HEK293 (cell line): ENCODE measurements around the gene AP1S2.

Experiments
- CTCF ChIA-PET: fragments of 350-600 bp; formaldehyde crosslinking; extraction: SDS; loops from one replicate; lab custom pipeline; 2021; ENCODE audit warnings: antibody characterized with exemption; lab: Yijun Ruan, JAX
- POLR2A ChIA-PET: fragments of 300-600 bp; formaldehyde crosslinking; extraction: SDS; loops from one replicate; lab custom pipeline; 2020; ENCODE audit warnings: antibody characterized with exemption, inconsistent platforms; lab: Yijun Ruan, JAX
- H3K27ac ChIP-seq: fragments of 200-500 bp; sonication (Bioruptor generic); 2 replicates; pipeline ENCODE4 v1.5.1; 2014; ENCODE audit warnings: low read depth, low read length, control low read depth, inconsistent platforms; ENCODE audit errors: extremely low read depth
- H3K36me3 ChIP-seq, 2 experiments: fragments of 200-500 bp in 1 of 2; sonication (Bioruptor generic) in 1 of 2; 1 replicate in 1 of 2; 2 replicates in 1 of 2; pipeline ENCODE4 v1.5.1; 2014 to 2017; ENCODE audit warnings: inconsistent platforms in 2 of 2, low read length in 2 of 2; ENCODE audit not compliant: control insufficient read depth in 2 of 2, insufficient read depth in 1 of 2
- H3K4me1 ChIP-seq: fragments of 200-500 bp; sonication (Bioruptor generic); 2 replicates; pipeline ENCODE4 v1.5.1; 2014; ENCODE audit warnings: mild to moderate bottlenecking, low read length, inconsistent platforms; ENCODE audit not compliant: control insufficient read depth, insufficient read depth
- H3K4me3 ChIP-seq: 2 replicates; pipeline ENCODE4 v1.5.1; 2011; ENCODE audit warnings: low read depth, mild to moderate bottlenecking, control low read depth, low read length, moderate library complexity
- H3K9me3 ChIP-seq: fragments of 200-500 bp; sonication (Bioruptor generic); 2 replicates; pipeline ENCODE4 v1.5.1; 2014; ENCODE audit warnings: low read depth, low read length, inconsistent platforms; ENCODE audit not compliant: control insufficient read depth, insufficient read depth
- BCL11A ChIP-seq: fragments of 450-650 bp; formaldehyde crosslinking; IDR thresholded peaks from 2 replicates; pipeline ENCODE4 v1.5.1; 2016; ENCODE audit warnings: low read depth, missing biosample characterization, missing genetic modification characterization
- BCL11B ChIP-seq: fragments of 450-650 bp; formaldehyde crosslinking; IDR thresholded peaks from 2 replicates; pipeline ENCODE4 v1.5.1; 2016; ENCODE audit warnings: low read depth, missing biosample characterization, missing genetic modification characterization
- REPIN1 ChIP-seq: fragments of 450-650 bp; formaldehyde crosslinking; IDR thresholded peaks from 2 replicates; pipeline ENCODE4 v1.5.1; 2017; ENCODE audit warnings: missing biosample characterization, missing genetic modification characterization, low read depth
- SCRT1 ChIP-seq: fragments of 450-650 bp; formaldehyde crosslinking; IDR thresholded peaks from 2 replicates; pipeline ENCODE4 v1.5.1; 2016; ENCODE audit warnings: missing biosample characterization, missing genetic modification characterization, borderline replicate concordance
- ZBTB6 ChIP-seq: fragments of 450-650 bp; formaldehyde crosslinking; IDR thresholded peaks from 2 replicates; pipeline ENCODE4 v1.5.1; 2017; ENCODE audit warnings: missing biosample characterization, missing genetic modification characterization
- ZFP69B ChIP-seq: fragments of 450-650 bp; formaldehyde crosslinking; IDR thresholded peaks from 2 replicates; pipeline ENCODE4 v1.5.1; 2016; ENCODE audit warnings: missing biosample characterization, missing genetic modification characterization
- ZNF140 ChIP-seq: fragments of 450-650 bp; formaldehyde crosslinking; IDR thresholded peaks from 2 replicates; pipeline ENCODE4 v1.5.1; 2016; ENCODE audit warnings: missing biosample characterization, missing genetic modification characterization
- ZNF174 ChIP-seq: fragments of 450-650 bp; formaldehyde crosslinking; IDR thresholded peaks from 2 replicates; pipeline ENCODE4 v1.5.0; 2017; ENCODE audit warnings: missing biosample characterization, mild to moderate bottlenecking, missing genetic modification characterization
- ZNF221 ChIP-seq: fragments of 450-650 bp; formaldehyde crosslinking; IDR thresholded peaks from 2 replicates; pipeline ENCODE4 v1.5.1; 2017; ENCODE audit warnings: missing biosample characterization, missing genetic modification characterization, borderline replicate concordance
- ZNF239 ChIP-seq: fragments of 450-650 bp; formaldehyde crosslinking; IDR thresholded peaks from 2 replicates; pipeline ENCODE4 v1.5.1; 2016; ENCODE audit warnings: missing biosample characterization, missing genetic modification characterization
- ZNF433 ChIP-seq: fragments of 450-650 bp; formaldehyde crosslinking; IDR thresholded peaks from 2 replicates; pipeline ENCODE4 v1.5.1; 2016; ENCODE audit warnings: missing biosample characterization, missing genetic modification characterization, low read depth
- ZNF518A ChIP-seq: fragments of 450-650 bp; formaldehyde crosslinking; conservative IDR thresholded peaks from 2 replicates; pipeline ENCODE4 v1.5.1; 2016; ENCODE audit warnings: low read depth, missing biosample characterization, missing genetic modification characterization
- ZNF529 ChIP-seq: fragments of 450-650 bp; formaldehyde crosslinking; IDR thresholded peaks from 2 replicates; pipeline ENCODE4 v1.5.1; 2017; ENCODE audit warnings: missing genetic modification characterization, missing biosample characterization; ENCODE audit not compliant: insufficient replicate concordance
- ZNF747 ChIP-seq: fragments of 450-650 bp; formaldehyde crosslinking; IDR thresholded peaks from 2 replicates; pipeline ENCODE4 v1.5.1; 2016; ENCODE audit warnings: missing biosample characterization, missing genetic modification characterization
- ZSCAN16 ChIP-seq: fragments of 450-650 bp; formaldehyde crosslinking; IDR thresholded peaks from 2 replicates; pipeline ENCODE4 v1.5.1; 2016; ENCODE audit warnings: missing biosample characterization, missing genetic modification characterization
- TF ChIP-seq, protein P1 (sequence below): fragments of 450-650 bp; formaldehyde crosslinking; IDR thresholded peaks from 2 replicates; pipeline ENCODE4 v1.5.1; 2016; ENCODE audit warnings: missing biosample characterization, missing genetic modification characterization
- TF ChIP-seq, protein P2 (sequence below): fragments of 450-650 bp; formaldehyde crosslinking; IDR thresholded peaks from 2 replicates; pipeline ENCODE4 v1.5.1; 2016; ENCODE audit warnings: missing biosample characterization, missing genetic modification characterization

The AP1S2 gene

GRCh38 chrX:15882704-15883539, 28.3 kb upstream of the AP1S2 start:
- no peaks in the 10 kb centered on the region for H3K36me3 ChIP-seq
- no peak for TF ChIP-seq REPIN1
- TF ChIP-seq SCRT1, result no peak
- TF ChIP-seq ZNF518A (tag by site-specific recombination), result no peak
- TF ChIP-seq ZNF140 (tag by site-specific recombination), result no peak
- TF ChIP-seq, protein P1, sequence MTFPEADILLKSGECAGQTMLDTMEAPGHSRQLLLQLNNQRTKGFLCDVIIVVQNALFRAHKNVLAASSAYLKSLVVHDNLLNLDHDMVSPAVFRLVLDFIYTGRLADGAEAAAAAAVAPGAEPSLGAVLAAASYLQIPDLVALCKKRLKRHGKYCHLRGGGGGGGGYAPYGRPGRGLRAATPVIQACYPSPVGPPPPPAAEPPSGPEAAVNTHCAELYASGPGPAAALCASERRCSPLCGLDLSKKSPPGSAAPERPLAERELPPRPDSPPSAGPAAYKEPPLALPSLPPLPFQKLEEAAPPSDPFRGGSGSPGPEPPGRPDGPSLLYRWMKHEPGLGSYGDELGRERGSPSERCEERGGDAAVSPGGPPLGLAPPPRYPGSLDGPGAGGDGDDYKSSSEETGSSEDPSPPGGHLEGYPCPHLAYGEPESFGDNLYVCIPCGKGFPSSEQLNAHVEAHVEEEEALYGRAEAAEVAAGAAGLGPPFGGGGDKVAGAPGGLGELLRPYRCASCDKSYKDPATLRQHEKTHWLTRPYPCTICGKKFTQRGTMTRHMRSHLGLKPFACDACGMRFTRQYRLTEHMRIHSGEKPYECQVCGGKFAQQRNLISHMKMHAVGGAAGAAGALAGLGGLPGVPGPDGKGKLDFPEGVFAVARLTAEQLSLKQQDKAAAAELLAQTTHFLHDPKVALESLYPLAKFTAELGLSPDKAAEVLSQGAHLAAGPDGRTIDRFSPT (tag by site-specific recombination), result no peak
- no peak for TF ChIP-seq ZNF221 (tag by site-specific recombination)
- no peak for TF ChIP-seq ZSCAN16
- TF ChIP-seq ZNF529 (tag by site-specific recombination), result no peak
- TF ChIP-seq ZNF433 (tag by site-specific recombination), result no peak
- no peak for TF ChIP-seq ZNF747
- TF ChIP-seq BCL11B, result no peak
- TF ChIP-seq ZNF174 (tag by site-specific recombination), result no peak
- TF ChIP-seq ZNF239, result no peak
- TF ChIP-seq, protein P2, sequence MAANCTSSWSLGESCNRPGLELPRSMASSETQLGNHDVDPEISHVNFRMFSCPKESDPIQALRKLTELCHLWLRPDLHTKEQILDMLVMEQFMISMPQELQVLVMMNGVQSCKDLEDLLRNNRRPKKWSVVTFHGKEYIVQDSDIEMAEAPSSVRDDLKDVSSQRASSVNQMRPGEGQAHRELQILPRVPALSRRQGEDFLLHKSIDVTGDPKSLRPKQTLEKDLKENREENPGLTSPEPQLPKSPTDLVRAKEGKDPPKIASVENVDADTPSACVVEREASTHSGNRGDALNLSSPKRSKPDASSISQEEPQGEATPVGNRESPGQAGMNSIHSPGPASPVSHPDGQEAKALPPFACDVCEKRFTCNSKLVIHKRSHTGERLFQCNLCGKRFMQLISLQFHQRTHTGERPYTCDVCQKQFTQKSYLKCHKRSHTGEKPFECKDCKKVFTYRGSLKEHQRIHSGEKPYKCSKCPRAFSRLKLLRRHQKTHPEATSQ, result no peak
- no peak for TF ChIP-seq ZFP69B (tag by site-specific recombination)
- TF ChIP-seq ZBTB6 (tag by site-specific recombination), result no peak
- no peak for TF ChIP-seq BCL11A
- H3K9me3 ChIP-seq, result no peaks in the 10 kb centered on the region; the same call in 1 of the 2 replicates
- ChIA-PET POLR2A (no interaction called here), CTCF (no interaction called here)
- H3K27ac ChIP-seq, result no peak overlapping the region
- no peaks in the 10 kb centered on the region for H3K4me1 ChIP-seq
- H3K4me3 ChIP-seq, result no peak overlapping the region
